PC-3 (cell line): Measurements from ENCODE around the gene HSPA1A. TPM values are rescaled to one million over a fixed set of nuclear protein-coding genes. Genes with fewer than 3 reads are reported as not detected.

Experiments used
- ATAC-seq: fragments of 200-7000 bp; cut with Tn5 transposase; 2 replicates; pipeline ENCODE4 v1.9.1; 2020; ENCODE audit warnings: mild to moderate bottlenecking, moderate library complexity
- BruUV-seq: library from RNA; stranded (reverse); fragments of 400-500 nt; replicated peaks from 2 replicates; lab custom pipeline; 2021; lab: Mats Ljungman, UMichigan
- CTCF ChIA-PET: fragments of 300-600 bp; sonication (Branson Sonifier 250); formaldehyde crosslinking; loops from one replicate; lab custom pipeline; 2022; ENCODE audit warnings: antibody characterized with exemption; lab: Charles Lee
- POLR2A ChIA-PET: fragments of 300-600 bp; sonication (Branson Sonifier 250); formaldehyde crosslinking; loops from one replicate; lab custom pipeline; 2022; ENCODE audit warnings: antibody characterized with exemption; ENCODE audit not compliant: unreplicated experiment; lab: Charles Lee
- DNase-seq: peaks from one replicate; pipeline ENCODE4 v3.0.0-alpha.2; 2015
- H2AFZ ChIP-seq: fragments of 300-600 bp; sonication (generic); 2 replicates; pipeline ENCODE4 v1.6.0; 2016; ENCODE audit warnings: antibody characterized with exemption, low read length
- H3F3A ChIP-seq: fragments of 300-600 bp; sonication (generic); one replicate; pipeline ENCODE4 v1.6.0; 2017; ENCODE audit warnings: antibody characterized with exemption, low read length, control low read depth, mild to moderate bottlenecking; ENCODE audit not compliant: unreplicated experiment
- H3K27ac ChIP-seq: fragments of 300-600 bp; sonication (generic); 2 replicates; pipeline ENCODE4 v1.5.1; 2016; ENCODE audit warnings: mild to moderate bottlenecking, low read length
- H3K27me3 ChIP-seq: fragments of 300-600 bp; sonication (generic); 2 replicates; pipeline ENCODE4 v1.6.1; 2016; ENCODE audit warnings: low read length, mixed read lengths
- H3K36me3 ChIP-seq: fragments of 300-600 bp; sonication (generic); 2 replicates; pipeline ENCODE4 v1.6.1; 2016; ENCODE audit warnings: low read depth, mixed run types, low read length, mixed read lengths
- H3K4me1 ChIP-seq: fragments of 300-600 bp; sonication (generic); 2 replicates; pipeline ENCODE4 v1.5.1; 2016; ENCODE audit warnings: low read length; ENCODE audit not compliant: insufficient read depth
- H3K4me2 ChIP-seq: fragments of 300-600 bp; sonication (generic); 2 replicates; pipeline ENCODE4 v1.6.0; 2016; ENCODE audit warnings: low read length
- H3K4me3 ChIP-seq: fragments of 300-600 bp; sonication (generic); 2 replicates; pipeline ENCODE4 v1.5.1; 2016; ENCODE audit warnings: mild to moderate bottlenecking, low read length, mixed read lengths
- H3K79me2 ChIP-seq: fragments of 300-600 bp; sonication (generic); 2 replicates; pipeline ENCODE4 v1.6.1; 2017; ENCODE audit warnings: low read length, mixed read lengths
- H3K9ac ChIP-seq: fragments of 300-600 bp; sonication (generic); 2 replicates; pipeline ENCODE4 v1.6.0; 2016; ENCODE audit warnings: mild to moderate bottlenecking, low read length
- H3K9me2 ChIP-seq: fragments of 300-600 bp; sonication (generic); replicated peaks from 2 replicates; pipeline ENCODE4 v1.6.1; 2016; ENCODE audit warnings: mixed run types, low read length, mixed read lengths
- H3K9me3 ChIP-seq: fragments of 300-600 bp; sonication (generic); 2 replicates; pipeline ENCODE4 v1.6.1; 2016; ENCODE audit warnings: low read length, mixed read lengths
- H4K20me1 ChIP-seq: fragments of 300-600 bp; sonication (generic); 2 replicates; pipeline ENCODE4 v1.6.1; 2016; ENCODE audit warnings: low read length, mixed read lengths
- CTCF ChIP-seq: fragments of 300-600 bp; sonication (generic); conservative IDR thresholded peaks from 2 replicates; pipeline ENCODE4 v1.5.1; 2017; ENCODE audit warnings: antibody characterized with exemption, low read depth, mild to moderate bottlenecking, low read length
- EZH2 ChIP-seq: fragments of 300-600 bp; sonication (generic); IDR thresholded peaks from one replicate; pipeline ENCODE4 v1.6.1; 2017; ENCODE audit warnings: antibody characterized with exemption, mild to moderate bottlenecking, low read length; ENCODE audit not compliant: unreplicated experiment
- EZH2phosphoT487 ChIP-seq: fragments of 300-600 bp; sonication (generic); IDR thresholded peaks from 2 replicates; pipeline ENCODE4 v1.6.1; 2018; ENCODE audit warnings: mild to moderate bottlenecking, antibody characterized with exemption, low read length, borderline replicate concordance
- intact Hi-C: fragments of 100-400 bp; cut with micrococcal nuclease; formaldehyde crosslinking; loops from 2 replicates; pipeline ENCODE4 v1.9.0; 2023
- total RNA-seq: library from RNA; depleted of rRNA; stranded (reverse); fragments of >200 nt; gene quantifications from 2 replicates; pipeline ENCODE4 v1.2.3, GENCODE V29; 2014

Gene HSPA1A
- total RNA-seq, 1 experiment from 2014 or later: 269 TPM

GRCh38 chr6:31776989-31777666 is 38.2 kb upstream of the HSPA1A start, which contains the start of gene VWA7:
Gene VWA7 (minus strand): TSS chr6:31777328. CDS start chr6:31776779, 549 bp downstream.
- no peaks in the 10 kb centered on the region for H3K79me2 ChIP-seq
- peaks cover 35% of the 10 kb centered on the region; the same call in 1 of the 2 replicates for H3K36me3 ChIP-seq
- H3F3A ChIP-seq: peaks cover 3% of the 10 kb centered on the region
- no peak within 1 kb of the TSS for H2AFZ ChIP-seq
- H3K27ac ChIP-seq: peak within 1 kb of the TSS; percentile 69
- ChIA-PET POLR2A (interaction anchor here (0.6 to 0.9 kb wide), 2 partner anchors 18 to 1521 kb away, joined by 3 read pairs; partner anchors contain the start of gene VARS1), CTCF (interaction anchor here (0.6 kb wide), 2 partner anchors 12 to 31 kb away, joined by 4 read pairs; no protein-coding TSS in a partner anchor)
- peaks cover 29% of the 10 kb centered on the region for H3K4me1 ChIP-seq
- ATAC-seq (peak; percentile 79), DNase-seq (peak; percentile 88)
- H3K27me3 ChIP-seq: no peaks in the 10 kb centered on the region
- peak within 1 kb of the TSS; percentile 50 for H3K9ac ChIP-seq
- BruUV-seq: no TSS peak
- intact Hi-C loops: no loop called here
- H3K4me3 ChIP-seq: peak within 1 kb of the TSS; percentile 43
- no peaks in the 10 kb centered on the region for H3K9me2 ChIP-seq
- TF ChIP-seq EZH2phosphoT487: no peak
- TF ChIP-seq CTCF: no peak
- TF ChIP-seq EZH2: no peak
- no peaks in the 10 kb centered on the region for H3K9me3 ChIP-seq
- no peaks in the 10 kb centered on the region for H4K20me1 ChIP-seq
- H3K4me2 ChIP-seq: peak within 1 kb of the TSS; percentile 79

- Histone ChIP-seq H4K20me1 (no peaks in the 10 kb centered on the region), H3K36me3 (peaks cover 40% of the 10 kb centered on the region; the same call in 1 of the 2 replicates), H3K9me2 (no peaks in the 10 kb centered on the region), H3K27ac (peak overlapping the region; percentile 69), H3K4me1 (peaks cover 29% of the 10 kb centered on the region), H3K9ac (no peak overlapping the region), H3K79me2 (no peaks in the 10 kb centered on the region), H3K4me3 (no peak overlapping the region), H3F3A (peaks cover 3% of the 10 kb centered on the region), H3K4me2 (peak overlapping the region; percentile 79), H3K27me3 (no peaks in the 10 kb centered on the region), H2AFZ (no peak overlapping the region), H3K9me3 (no peaks in the 10 kb centered on the region)
- CTCF ChIA-PET: interaction anchor here (0.6 kb wide), 1 partner anchor 32 kb away, joined by 4 read pairs; no protein-coding TSS in a partner anchor
- ATAC-seq: no peak
- TF ChIP-seq EZH2phosphoT487 (no peak), CTCF (no peak), EZH2 (no peak)
- no peak for DNase-seq
- POLR2A ChIA-PET: interaction anchor here (0.6 to 0.9 kb wide), 2 partner anchors 18 to 1520 kb away, joined by 3 read pairs; partner anchors contain the start of gene VARS1
- no TSS peak for BruUV-seq
- intact Hi-C loops: no loop called here
Measured at GRCh38 chr6:31777667-31778050, 37.7 kb upstream of the HSPA1A start.
